Esophagus muscularis mucosa (tissue), 3 donors: ENCODE data around the gene UGCG.

Source experiments
- POLR2A ChIP-seq: fragments of 450-650 bp; IDR thresholded peaks from one replicate; pipeline ENCODE4 v1.6.1; 2017; ENCODE audit warnings: antibody characterized with exemption, moderate library complexity, mild to moderate bottlenecking, low read depth
- TF ChIP-seq, protein P1 (sequence below), 3 experiments: fragments of 200-600 bp in 2 of 3; fragments of 450-650 bp in 1 of 3; sonication (generic) in 2 of 3; IDR thresholded peaks; one replicate each; pipeline ENCODE4 v1.5.1; 2017 to 2019; ENCODE audit warnings: antibody characterized with exemption in 3 of 3, mild to moderate bottlenecking in 2 of 3, moderate library complexity in 1 of 3

- TF ChIP-seq, protein P1, sequence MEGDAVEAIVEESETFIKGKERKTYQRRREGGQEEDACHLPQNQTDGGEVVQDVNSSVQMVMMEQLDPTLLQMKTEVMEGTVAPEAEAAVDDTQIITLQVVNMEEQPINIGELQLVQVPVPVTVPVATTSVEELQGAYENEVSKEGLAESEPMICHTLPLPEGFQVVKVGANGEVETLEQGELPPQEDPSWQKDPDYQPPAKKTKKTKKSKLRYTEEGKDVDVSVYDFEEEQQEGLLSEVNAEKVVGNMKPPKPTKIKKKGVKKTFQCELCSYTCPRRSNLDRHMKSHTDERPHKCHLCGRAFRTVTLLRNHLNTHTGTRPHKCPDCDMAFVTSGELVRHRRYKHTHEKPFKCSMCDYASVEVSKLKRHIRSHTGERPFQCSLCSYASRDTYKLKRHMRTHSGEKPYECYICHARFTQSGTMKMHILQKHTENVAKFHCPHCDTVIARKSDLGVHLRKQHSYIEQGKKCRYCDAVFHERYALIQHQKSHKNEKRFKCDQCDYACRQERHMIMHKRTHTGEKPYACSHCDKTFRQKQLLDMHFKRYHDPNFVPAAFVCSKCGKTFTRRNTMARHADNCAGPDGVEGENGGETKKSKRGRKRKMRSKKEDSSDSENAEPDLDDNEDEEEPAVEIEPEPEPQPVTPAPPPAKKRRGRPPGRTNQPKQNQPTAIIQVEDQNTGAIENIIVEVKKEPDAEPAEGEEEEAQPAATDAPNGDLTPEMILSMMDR (IDR thresholded peaks at IDR 0.05): no peak
- TF ChIP-seq POLR2A: no peak
Observed at GRCh38 chr9:111969061-111969460, 72.4 kb downstream of the UGCG start.
